Mesendoderm (in vitro differentiated cells): ENCODE measurements around the gene KRTAP5-5.

Source experiments
- DNase-seq: peaks from one replicate; pipeline ENCODE4 v3.0.0; 2013
- H2AK5ac ChIP-seq: 2 replicates; pipeline ENCODE4 v1.6.1; 2013; ENCODE audit warnings: low read length, inconsistent platforms
- H2BK120ac ChIP-seq: 2 replicates; pipeline ENCODE4 v1.6.1; 2013; ENCODE audit warnings: low read depth, mild to moderate bottlenecking, low read length, moderate library complexity, mixed read lengths
- H2BK15ac ChIP-seq: replicated peaks from 2 replicates; pipeline ENCODE4 v1.6.1; 2013; ENCODE audit warnings: low read depth, mild to moderate bottlenecking, moderate library complexity
- H2BK5ac ChIP-seq: 2 replicates; pipeline ENCODE4 v1.6.1; 2013; ENCODE audit warnings: low read length, inconsistent platforms
- H3K18ac ChIP-seq: 2 replicates; pipeline ENCODE4 v1.6.1; 2013; ENCODE audit warnings: mild to moderate bottlenecking, low read length, mixed read lengths
- H3K23ac ChIP-seq: one replicate; pipeline ENCODE4 v1.6.1; 2013; ENCODE audit warnings: low read length
- H3K27ac ChIP-seq: 2 replicates; pipeline ENCODE4 v1.5.1; 2013; ENCODE audit warnings: low read depth, mild to moderate bottlenecking, inconsistent platforms, low read length, moderate library complexity
- H3K27me3 ChIP-seq: 2 replicates; pipeline ENCODE4 v1.6.1; 2013; ENCODE audit warnings: low read length, control low read depth, mild to moderate bottlenecking, inconsistent platforms; ENCODE audit not compliant: insufficient read depth, poor library complexity
- H3K36me3 ChIP-seq: 2 replicates; pipeline ENCODE4 v1.6.1; 2013; ENCODE audit warnings: low read length, inconsistent platforms; ENCODE audit not compliant: control insufficient read depth, insufficient read depth
- H3K4ac ChIP-seq: one replicate; pipeline ENCODE4 v1.6.1; 2013; ENCODE audit warnings: low read depth, mild to moderate bottlenecking, low read length, moderate library complexity
- H3K4me1 ChIP-seq: 2 replicates; pipeline ENCODE4 v1.6.1; 2013; ENCODE audit warnings: low read depth, low read length, inconsistent platforms; ENCODE audit not compliant: control insufficient read depth
- H3K4me2 ChIP-seq: 2 replicates; pipeline ENCODE4 v1.6.1; 2013; ENCODE audit warnings: low read length
- H3K4me3 ChIP-seq: 2 replicates; pipeline ENCODE4 v1.5.1; 2013; ENCODE audit warnings: mild to moderate bottlenecking, low read length
- H3K56ac ChIP-seq: one replicate; pipeline ENCODE4 v1.6.1; 2013; ENCODE audit warnings: low read length
- H3K79me1 ChIP-seq: 2 replicates; pipeline ENCODE4 v1.6.1; 2013; ENCODE audit warnings: low read length, inconsistent platforms
- H3K79me2 ChIP-seq: 2 replicates; pipeline ENCODE4 v1.6.1; 2013; ENCODE audit warnings: mild to moderate bottlenecking, low read length; ENCODE audit not compliant: control insufficient read depth, insufficient read depth
- H3K9ac ChIP-seq: 2 replicates; pipeline ENCODE4 v1.6.1; 2013; ENCODE audit warnings: low read length, inconsistent platforms
- H4K5ac ChIP-seq: one replicate; pipeline ENCODE4 v1.6.1; 2013; ENCODE audit warnings: low read length
- H4K8ac ChIP-seq: one replicate; pipeline ENCODE4 v1.6.1; 2013; ENCODE audit warnings: low read depth, mild to moderate bottlenecking, control low read depth, low read length, moderate library complexity
- WGBS: extraction: QIAGEN DNeasy Blood & Tissue Kit; methylation state at CpG from one replicate; pipeline ENCODE4 v1.1.7; 2013; ENCODE audit warnings: low lambda C conversion rate, missing lambda C conversion rate; ENCODE audit not compliant: insufficient coverage; ENCODE audit errors: extremely low coverage; 5-methylcytosine and 5-hydroxymethylcytosine counted together

Gene KRTAP5-5

DNA sequence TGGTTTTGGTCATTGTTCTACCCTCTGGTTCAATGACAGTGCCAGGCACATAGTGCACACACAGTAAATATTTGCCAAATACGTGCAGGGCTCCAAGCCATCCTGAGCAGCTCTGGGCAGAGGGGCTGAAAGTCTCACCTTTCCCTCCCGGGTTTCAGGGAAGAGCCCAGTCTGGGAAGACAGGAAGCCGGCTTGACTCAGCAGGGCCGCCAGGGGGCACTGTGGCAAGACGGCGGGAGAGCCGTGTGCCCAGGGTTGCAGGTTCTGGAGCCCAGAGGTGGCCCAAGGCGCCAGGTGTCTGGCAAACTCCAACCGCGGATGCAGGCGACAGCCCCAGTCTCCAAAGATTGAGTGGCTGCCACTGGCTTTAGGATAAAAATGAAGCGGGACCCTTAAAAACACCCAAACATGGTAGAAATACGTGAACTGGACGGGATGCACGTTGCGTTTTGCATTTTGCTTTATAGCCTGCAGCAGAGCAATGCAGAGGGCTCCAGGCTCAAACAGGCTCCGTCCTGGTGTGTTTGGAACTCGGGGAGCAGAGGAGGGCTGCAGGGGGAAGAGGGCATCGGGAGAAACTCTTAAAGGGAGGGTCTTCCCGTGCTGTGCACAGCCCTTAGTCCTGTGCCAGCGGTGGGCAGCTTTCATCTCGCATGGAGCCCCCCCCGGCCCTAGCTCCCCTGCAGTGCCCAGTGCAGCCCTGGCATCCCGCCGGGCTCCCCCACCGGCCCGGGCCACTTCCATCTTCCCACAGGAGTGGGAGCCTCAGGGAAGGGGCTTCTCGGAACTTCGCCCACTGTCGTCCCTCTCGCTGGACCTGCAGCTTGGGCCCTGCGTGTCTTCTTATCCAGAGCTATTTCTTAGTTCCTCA is 10.7 kb downstream of the KRTAP5-5 start:
- Histone ChIP-seq H3K27ac (no peak overlapping the region), H3K18ac (no peak overlapping the region), H4K5ac (no peak overlapping the region), H3K36me3 (no peaks in the 10 kb centered on the region), H3K4ac (no peak overlapping the region), H3K9ac (no peak overlapping the region), H3K56ac (no peak overlapping the region), H3K4me1 (no peaks in the 10 kb centered on the region), H3K23ac (no peak overlapping the region), H2AK5ac (no peak overlapping the region), H3K27me3 (no peaks in the 10 kb centered on the region), H3K4me2 (no peak overlapping the region), H2BK5ac (no peak overlapping the region), H2BK15ac (no peak overlapping the region), H3K4me3 (no peak overlapping the region), H4K8ac (no peak overlapping the region), H2BK120ac (no peak overlapping the region), H3K79me2 (no peaks in the 10 kb centered on the region), H3K79me1 (no peaks in the 10 kb centered on the region)
- DNase-seq, result peak; percentile 74
- WGBS, result no CpG with 5 or more reads among the region's 32 CpGs

DNA sequence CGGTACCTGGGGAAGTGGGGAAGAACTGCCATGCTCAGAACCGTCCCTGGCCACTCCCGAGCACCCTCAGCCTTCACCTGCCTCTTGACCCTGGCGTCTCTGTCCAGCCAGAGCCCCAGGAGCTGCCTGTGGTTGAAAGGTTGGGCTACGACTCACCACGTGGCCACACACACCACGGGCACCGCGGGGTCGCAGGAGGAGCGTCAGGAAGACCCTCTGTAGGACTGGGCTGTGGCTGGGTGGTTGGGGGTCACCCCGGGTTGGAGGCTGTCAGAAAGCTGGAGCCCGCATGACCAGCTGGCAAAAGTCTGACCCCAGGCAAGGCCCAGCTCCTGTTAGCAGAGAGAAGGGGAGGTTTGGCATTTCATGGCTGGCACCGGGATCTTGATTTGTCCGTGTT is 11.5 kb downstream of the KRTAP5-5 start:
- Histone ChIP-seq H2BK120ac (no peak overlapping the region), H3K27me3 (no peaks in the 10 kb centered on the region), H3K79me1 (no peaks in the 10 kb centered on the region), H2BK15ac (no peak overlapping the region), H3K9ac (no peak overlapping the region), H4K8ac (no peak overlapping the region), H3K4me2 (no peak overlapping the region), H3K18ac (no peak overlapping the region), H3K36me3 (no peaks in the 10 kb centered on the region), H3K4me1 (no peaks in the 10 kb centered on the region), H4K5ac (no peak overlapping the region), H3K4me3 (no peak overlapping the region), H3K27ac (no peak overlapping the region), H3K4ac (no peak overlapping the region), H3K23ac (no peak overlapping the region), H3K79me2 (no peaks in the 10 kb centered on the region), H2BK5ac (no peak overlapping the region), H3K56ac (no peak overlapping the region), H2AK5ac (no peak overlapping the region)
- DNase-seq, result no peak
- WGBS, result no CpG with 5 or more reads among the region's 15 CpGs

DNA sequence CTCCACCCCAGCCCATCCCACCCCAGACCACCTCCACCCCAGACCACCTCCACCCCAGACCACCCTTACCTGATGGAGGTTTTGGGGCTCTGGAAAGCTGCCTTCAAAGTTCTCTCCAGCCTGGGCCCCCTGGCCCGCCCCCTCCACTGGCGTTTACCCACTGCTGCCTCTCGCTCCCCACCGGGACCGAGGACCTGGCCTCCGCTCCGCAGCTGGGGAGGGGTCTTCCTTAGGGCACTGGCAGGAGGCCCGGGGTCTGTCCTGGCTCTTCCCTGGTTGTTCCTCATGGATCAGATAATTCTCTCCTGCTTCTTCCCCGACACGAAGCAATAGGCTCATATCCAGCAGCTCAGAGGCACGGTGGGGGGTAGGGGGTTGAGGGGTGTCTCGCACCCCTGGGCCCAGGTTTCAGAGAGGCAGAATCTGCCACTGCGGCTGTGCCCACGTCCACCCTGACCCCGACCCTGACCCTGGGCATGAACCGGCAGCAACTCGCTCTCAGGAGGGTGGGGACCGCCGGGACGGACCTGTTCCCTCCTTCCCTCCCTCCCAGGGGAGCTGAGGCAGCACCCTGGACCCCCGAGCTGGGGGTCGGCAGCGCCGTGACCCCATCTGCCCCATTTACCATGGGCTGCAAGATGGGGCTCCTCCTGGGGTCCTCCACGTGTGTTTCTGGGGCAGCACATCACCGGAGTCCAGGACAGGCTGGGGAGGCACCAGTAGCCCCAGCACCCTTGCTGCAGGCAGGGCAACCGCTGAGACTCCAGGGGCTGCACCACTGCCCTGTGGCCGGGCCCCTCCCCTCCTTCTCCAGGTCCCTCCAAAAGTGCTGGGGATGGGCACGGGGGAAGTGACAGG is 12.9 kb downstream of the KRTAP5-5 start:
- H3K79me2 ChIP-seq, result no peaks in the 10 kb centered on the region
- no peak overlapping the region for H3K56ac ChIP-seq
- H3K9ac ChIP-seq, result no peak overlapping the region
- no peak overlapping the region for H2BK15ac ChIP-seq
- no peak overlapping the region for H2BK120ac ChIP-seq
- H3K18ac ChIP-seq, result no peak overlapping the region
- H4K5ac ChIP-seq, result no peak overlapping the region
- H3K4me3 ChIP-seq, result no peak overlapping the region
- no peak overlapping the region for H3K23ac ChIP-seq
- H3K27me3 ChIP-seq, result no peaks in the 10 kb centered on the region
- no peak overlapping the region for H3K27ac ChIP-seq
- H3K4ac ChIP-seq, result no peak overlapping the region
- WGBS, result no CpG with 5 or more reads among the region's 29 CpGs
- no peak overlapping the region for H2BK5ac ChIP-seq
- no peak overlapping the region for H2AK5ac ChIP-seq
- H3K4me1 ChIP-seq, result no peaks in the 10 kb centered on the region
- DNase-seq, result no peak
- H3K79me1 ChIP-seq, result no peaks in the 10 kb centered on the region
- H4K8ac ChIP-seq, result no peak overlapping the region
- no peak overlapping the region for H3K4me2 ChIP-seq
- H3K36me3 ChIP-seq, result no peaks in the 10 kb centered on the region

DNA sequence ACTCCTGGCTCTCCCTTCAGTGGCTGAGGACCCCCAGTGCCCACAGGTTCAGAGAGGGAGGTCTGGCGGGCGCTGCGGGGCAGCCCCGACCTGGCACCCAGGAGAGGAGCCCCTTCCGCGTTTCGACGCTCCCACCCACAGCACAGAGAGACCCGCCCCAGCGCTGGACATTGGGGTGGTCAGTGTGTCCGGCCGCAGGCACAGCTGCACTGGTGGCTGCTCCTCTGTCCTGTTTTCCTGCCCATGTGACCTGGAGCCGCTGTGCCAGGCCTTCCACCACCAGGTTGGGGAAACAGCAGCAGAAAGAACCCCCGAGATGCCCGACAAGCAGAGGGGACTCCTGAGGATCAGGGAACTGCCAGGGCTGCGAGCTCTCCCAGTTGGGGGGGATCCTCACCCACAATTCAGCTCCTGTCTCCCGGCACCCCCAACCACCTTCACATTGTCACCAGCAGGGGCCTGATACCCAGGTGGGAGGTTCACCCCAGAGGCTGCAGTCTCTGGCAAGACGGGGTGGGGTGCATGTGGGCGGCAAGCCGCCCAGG is 13.6 kb downstream of the KRTAP5-5 start:
- Histone ChIP-seq H3K18ac (no peak overlapping the region), H4K8ac (no peak overlapping the region), H2BK15ac (no peak overlapping the region), H3K56ac (no peak overlapping the region), H3K4me2 (no peak overlapping the region), H3K27me3 (no peaks in the 10 kb centered on the region), H2BK5ac (no peak overlapping the region), H2BK120ac (no peak overlapping the region), H2AK5ac (no peak overlapping the region), H3K79me1 (no peaks in the 10 kb centered on the region), H3K4me1 (no peaks in the 10 kb centered on the region), H3K23ac (no peak overlapping the region), H3K36me3 (no peaks in the 10 kb centered on the region), H3K79me2 (no peaks in the 10 kb centered on the region), H3K9ac (no peak overlapping the region), H3K27ac (no peak overlapping the region), H4K5ac (no peak overlapping the region), H3K4me3 (no peak overlapping the region), H3K4ac (no peak overlapping the region)
- no peak for DNase-seq
- WGBS, result no CpG with 5 or more reads among the region's 20 CpGs

DNA sequence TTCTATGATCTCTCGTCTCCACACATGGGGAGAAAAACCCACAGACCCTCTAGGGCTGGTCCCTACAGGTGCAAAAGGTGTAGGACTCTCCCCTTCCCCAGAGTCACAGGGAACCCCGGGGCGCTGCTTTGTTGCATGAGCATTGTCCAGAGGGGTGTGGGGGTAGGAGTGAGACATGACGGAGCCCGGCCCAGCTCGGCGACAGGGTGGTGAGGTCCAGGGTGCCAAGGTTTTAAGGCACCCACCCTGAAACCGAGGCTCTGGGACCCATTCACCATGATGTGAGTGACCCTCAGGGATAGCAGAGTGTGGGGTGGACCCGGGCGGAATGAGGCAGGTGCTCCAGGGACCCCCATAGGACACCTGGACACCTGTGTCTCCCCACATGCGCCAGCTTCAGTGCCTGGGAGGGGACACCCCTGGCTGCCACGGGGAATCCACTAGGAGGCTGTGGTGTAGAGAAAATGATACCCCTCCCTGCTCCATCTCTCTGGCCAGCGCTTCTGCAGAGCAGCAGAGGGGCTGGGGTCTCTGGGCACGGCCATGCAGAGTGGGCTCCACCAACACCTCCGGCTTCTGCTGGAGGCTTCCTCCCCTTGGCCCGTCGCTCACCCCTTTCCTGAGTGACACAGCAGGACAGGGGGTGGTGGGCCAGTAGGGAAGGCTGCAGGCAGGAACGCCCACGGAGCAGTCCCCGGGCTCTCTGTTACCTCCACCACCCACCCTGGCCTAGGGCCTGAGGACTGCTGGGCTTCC is 15.2 kb downstream of the KRTAP5-5 start:
- H3K4me3 ChIP-seq, result no peak overlapping the region
- no peak overlapping the region for H3K27ac ChIP-seq
- no peaks in the 10 kb centered on the region for H3K27me3 ChIP-seq
- H3K4ac ChIP-seq, result no peak overlapping the region
- no peak overlapping the region for H2BK15ac ChIP-seq
- no peak overlapping the region for H3K56ac ChIP-seq
- no peak for DNase-seq
- H3K23ac ChIP-seq, result no peak overlapping the region
- H3K4me2 ChIP-seq, result no peak overlapping the region
- no peak overlapping the region for H2AK5ac ChIP-seq
- no peak overlapping the region for H2BK120ac ChIP-seq
- H3K9ac ChIP-seq, result no peak overlapping the region
- H3K4me1 ChIP-seq, result no peaks in the 10 kb centered on the region
- no peaks in the 10 kb centered on the region for H3K36me3 ChIP-seq
- no peak overlapping the region for H3K18ac ChIP-seq
- no CpG with 5 or more reads among the region's 20 CpGs for WGBS
- no peaks in the 10 kb centered on the region for H3K79me1 ChIP-seq
- no peak overlapping the region for H4K5ac ChIP-seq
- no peak overlapping the region for H2BK5ac ChIP-seq
- H4K8ac ChIP-seq, result no peak overlapping the region
- no peaks in the 10 kb centered on the region for H3K79me2 ChIP-seq
